T1000 (cell line): Measurements from ENCODE around the gene ZFPM1.

Experiments used
- DNase-seq: peaks from one replicate; lab custom pipeline; 2025; ENCODE audit warnings: mixed read lengths; lab: John Stamatoyannopoulos, UW

The ZFPM1 gene

DNA sequence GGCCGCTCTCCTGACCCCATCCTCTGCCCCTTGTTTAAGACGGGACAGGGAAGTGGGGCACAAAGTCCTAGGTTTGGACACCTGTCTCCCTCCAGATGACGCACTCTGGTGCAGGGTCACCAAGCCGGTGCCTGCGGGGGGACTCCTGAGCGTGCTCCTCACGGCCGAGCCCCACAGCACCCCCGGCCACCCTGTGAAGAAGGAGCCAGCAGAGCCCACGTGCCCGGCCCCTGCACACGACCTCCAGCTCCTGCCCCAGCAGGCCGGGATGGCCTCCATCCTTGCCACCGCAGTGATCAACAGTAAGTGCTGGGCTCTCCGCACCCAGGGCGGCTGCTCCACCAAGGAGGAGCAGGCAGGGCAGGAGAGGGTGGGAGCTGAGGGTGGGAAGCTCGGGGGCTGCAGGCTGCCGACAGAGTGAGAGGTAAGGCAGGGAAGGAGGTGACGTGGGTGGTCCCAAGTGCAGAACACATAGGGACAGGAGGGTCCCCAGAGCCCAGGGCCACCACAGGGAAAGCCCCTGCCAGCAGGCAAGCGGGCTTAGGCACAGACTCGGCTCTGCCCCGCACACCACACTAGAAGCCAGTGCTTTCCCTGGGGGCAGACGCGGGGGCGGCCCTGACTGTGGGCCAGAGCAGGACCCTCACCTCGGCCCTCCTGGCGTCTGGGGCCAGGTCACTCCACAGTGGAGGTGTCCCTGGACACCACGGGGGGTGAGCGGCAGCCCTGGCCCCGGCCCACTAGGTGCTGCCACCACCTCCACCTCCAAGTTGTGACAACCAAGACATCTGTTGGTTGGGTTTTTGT, 75.1 kb downstream of the ZFPM1 start:
- no peak for DNase-seq

DNA sequence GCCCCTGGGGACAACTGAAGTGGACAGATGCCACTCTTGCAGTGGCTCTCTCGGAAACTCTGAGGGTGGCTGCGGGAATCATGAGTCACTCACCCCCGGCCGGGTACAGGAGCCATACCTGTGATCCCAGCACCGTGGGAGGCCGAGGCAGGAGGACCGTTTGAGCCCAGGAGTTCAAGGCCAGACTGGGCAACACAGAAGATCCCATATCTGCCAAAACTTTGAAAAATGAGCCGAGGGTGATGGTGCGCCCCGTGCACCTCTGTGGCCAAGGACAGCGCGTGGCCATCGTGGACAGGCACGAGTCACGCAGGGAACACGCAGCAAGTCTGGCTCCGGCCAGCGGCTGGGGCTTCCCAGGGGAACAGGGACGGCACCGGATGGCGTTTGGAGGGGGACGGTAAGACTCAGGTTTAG, 75.8 kb downstream of the ZFPM1 start:
- DNase-seq = no peak

DNA sequence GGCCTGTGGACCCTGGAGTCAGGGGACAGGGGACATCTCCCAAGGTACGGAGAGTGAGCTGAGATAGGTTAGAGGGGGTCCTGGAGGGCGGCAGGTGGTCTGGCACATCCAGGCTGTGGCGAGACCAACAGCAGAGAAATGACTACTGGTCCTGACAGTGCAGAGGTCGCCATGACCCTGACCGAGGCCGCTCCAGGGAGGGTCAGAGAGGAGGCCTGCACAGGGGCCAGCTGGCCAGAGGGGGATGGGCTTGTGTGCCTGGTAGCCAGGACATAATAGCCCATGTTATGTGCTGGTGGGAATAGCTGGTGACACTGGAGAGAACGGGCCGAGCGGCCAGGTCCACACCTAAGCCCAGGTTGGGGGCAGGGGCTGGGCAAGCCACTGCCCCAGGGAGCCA, 76.5 kb downstream of the ZFPM1 start:
- DNase-seq = no peak

DNA sequence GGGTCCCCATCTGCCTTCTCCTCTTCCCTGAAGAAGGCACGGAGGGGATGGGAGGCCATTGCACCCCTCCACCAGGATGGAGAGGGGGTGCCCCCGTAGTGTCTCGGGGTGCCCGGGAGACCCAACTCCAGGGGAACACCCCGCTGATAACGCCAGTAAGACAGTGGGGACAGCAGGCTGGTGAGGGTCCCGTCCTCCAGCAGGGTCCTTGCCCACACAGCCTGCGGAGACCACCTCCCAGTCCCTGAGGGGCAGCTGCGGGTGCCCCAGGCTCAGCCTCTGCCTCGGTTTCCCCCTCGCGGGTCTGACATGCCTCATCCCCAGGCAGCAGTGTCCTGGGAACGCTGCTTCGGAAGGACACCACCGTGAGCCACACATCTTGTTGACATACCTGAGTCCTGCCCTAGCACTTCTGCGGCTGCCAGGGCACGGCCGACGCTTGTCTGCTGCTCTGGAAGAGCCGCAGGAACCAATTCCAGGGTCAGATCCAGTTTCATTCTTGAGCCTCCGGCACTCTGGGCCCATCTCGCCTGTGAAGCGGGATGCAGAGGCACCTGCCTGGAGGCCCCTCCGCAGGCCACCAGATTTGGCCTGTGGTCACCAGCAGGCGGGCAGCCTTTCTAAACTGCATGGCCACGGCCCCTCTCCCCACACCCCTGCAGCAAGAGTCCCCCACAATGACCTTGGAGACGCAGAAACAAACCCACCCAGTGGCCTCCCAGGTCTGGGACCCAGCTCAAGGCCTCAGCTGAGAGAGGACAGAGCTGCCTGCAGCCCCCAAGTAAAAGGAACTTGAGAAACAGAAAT, 77.2 kb downstream of the ZFPM1 start:
- no peak for DNase-seq

DNA sequence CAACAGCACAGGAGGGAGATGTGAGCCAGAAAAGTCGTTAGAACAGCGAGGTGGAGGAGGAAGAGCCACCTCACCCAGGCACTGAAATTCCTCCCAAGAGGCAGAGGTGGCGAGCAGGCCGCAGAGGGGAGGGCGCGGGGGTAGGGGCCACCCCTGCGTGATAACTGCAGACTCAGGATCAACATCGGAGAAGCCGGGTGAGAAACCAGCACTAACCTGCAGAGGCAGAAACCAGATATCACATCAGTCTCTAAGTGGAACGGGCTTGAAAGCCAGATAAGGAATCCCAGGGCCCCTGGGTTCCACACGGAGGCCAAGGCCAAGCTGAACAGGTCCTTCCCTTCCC, 77.8 kb downstream of the ZFPM1 start:
- no peak for DNase-seq

DNA sequence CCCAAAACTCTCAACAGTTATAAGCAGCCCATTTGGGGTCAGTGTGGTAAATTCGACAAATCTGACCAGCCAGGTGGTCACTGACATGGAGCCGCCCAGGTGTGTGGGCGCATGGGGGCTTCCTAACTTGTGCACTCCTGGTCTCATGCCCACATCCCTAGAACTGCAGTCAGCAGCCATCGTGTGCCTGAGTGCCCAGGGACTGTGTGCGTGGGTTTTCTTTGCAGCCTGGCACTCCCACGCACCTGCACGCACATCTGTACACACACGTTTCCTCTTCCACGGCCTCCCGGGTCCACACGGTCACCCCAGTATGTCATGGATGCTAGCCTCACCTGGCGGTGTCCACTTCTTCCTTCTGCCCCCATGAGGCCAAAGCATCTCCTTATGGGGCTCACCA, 78.3 kb downstream of the ZFPM1 start:
- DNase-seq = no peak

DNA sequence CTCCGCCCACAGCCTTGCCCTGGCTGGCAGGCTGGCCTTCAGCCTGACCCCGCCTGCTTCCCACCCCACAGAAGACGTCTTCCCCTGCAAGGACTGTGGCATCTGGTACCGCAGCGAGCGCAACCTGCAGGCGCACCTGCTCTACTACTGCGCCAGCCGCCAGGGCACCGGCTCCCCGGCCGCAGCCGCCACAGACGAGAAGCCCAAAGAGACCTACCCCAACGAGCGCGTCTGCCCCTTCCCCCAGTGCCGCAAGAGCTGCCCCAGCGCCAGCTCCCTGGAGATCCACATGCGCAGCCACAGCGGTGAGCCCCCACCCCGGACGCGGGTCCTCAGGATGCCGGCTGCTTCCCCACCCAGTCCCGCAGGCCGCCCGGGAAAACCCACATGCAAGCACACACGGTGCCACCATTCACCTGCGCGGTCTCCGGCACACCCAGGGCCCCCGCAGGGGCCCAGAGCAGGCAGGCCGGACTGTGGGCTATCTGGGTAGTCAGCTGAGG, 78.9 kb downstream of the ZFPM1 start:
- DNase-seq = no peak

DNA sequence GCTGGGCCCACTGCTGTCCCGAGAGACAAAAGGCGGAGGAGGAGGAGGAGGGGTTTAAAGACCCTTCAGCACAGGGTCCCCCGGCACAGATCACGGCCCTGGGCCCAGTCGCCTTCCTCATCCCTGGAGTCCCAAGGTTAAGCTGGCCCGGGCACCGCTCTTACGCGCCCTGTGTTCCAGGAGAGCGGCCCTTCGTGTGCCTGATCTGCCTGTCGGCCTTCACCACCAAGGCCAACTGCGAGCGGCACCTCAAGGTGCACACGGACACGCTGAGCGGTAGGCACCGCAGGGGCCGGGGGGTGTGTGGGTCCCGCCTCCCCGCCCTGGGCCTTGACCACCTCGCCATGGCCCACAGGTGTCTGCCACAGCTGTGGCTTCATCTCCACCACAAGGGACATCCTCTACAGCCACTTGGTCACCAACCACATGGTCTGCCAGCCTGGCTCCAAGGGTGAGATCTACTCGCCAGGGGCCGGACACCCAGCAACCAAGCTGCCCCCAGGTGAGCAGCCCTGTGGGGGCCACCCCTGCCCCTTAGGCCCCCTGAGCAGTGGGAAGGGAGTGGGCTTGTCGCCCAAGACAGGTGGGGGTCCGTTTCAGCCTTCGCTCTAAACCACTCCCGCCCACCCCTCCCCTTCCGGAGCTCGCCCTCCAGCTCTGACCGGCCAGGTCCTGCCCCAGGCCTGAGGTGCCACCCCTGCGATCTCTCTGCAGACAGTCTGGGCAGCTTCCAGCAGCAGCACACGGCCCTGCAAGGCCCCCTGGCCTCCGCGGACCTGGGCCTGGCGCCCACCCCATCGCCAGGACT, 79.6 kb downstream of the ZFPM1 start:
- no peak for DNase-seq

DNA sequence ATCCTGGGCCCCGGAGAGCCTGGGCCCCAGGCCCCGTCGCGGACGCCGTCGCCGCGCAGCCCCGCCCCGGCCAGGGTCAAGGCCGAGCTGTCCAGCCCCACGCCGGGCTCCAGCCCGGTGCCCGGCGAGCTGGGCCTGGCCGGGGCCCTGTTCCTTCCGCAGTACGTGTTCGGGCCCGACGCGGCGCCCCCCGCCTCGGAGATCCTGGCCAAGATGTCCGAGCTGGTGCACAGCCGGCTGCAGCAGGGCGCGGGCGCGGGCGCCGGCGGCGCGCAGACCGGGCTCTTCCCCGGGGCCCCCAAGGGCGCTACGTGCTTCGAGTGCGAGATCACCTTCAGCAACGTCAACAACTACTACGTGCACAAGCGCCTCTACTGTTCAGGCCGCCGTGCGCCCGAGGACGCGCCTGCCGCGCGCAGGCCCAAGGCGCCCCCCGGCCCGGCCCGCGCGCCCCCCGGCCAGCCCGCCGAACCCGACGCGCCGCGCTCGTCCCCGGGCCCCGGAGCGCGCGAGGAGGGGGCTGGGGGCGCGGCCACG, 80.4 kb downstream of the ZFPM1 start:
- no peak for DNase-seq

DNA sequence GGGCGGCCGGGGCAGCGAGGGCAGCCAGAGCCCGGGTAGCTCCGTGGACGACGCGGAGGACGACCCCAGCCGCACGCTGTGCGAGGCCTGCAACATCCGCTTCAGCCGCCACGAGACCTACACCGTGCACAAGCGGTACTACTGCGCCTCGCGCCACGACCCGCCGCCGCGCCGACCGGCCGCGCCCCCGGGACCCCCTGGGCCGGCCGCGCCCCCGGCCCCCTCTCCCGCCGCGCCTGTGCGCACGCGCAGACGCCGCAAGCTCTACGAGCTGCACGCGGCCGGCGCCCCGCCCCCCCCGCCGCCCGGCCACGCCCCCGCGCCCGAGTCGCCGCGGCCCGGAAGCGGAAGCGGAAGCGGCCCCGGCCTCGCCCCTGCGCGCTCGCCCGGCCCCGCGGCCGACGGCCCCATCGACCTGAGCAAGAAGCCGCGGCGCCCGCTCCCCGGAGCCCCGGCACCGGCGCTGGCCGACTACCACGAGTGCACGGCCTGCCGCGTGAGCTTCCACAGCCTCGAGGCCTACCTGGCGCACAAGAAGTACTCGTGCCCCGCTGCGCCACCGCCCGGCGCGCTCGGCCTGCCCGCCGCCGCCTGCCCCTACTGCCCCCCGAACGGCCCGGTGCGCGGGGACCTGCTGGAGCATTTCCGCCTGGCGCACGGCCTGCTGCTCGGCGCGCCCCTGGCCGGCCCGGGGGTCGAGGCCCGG, 81.0 kb downstream of the ZFPM1 start:
- DNase-seq = peak; percentile 40

DNA sequence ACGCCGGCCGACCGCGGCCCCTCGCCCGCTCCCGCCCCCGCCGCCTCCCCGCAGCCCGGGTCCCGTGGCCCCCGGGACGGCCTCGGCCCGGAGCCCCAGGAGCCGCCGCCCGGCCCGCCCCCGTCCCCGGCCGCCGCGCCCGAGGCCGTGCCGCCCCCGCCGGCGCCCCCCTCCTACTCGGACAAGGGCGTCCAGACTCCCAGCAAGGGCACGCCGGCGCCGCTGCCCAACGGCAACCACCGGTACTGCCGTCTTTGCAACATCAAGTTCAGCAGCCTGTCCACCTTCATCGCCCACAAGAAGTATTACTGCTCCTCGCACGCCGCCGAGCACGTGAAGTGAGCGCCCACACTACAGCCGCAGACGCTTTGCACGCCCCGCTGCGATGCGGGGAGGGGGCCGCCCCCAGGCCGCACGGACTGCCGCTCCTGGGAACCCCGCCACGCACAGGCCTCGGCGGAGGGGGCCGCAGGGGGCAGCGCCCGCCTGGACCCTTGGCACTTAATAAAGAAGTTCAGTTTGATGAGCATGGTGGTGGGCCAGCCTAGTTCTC, 81.6 kb downstream of the ZFPM1 start:
- DNase-seq = no peak

DNA sequence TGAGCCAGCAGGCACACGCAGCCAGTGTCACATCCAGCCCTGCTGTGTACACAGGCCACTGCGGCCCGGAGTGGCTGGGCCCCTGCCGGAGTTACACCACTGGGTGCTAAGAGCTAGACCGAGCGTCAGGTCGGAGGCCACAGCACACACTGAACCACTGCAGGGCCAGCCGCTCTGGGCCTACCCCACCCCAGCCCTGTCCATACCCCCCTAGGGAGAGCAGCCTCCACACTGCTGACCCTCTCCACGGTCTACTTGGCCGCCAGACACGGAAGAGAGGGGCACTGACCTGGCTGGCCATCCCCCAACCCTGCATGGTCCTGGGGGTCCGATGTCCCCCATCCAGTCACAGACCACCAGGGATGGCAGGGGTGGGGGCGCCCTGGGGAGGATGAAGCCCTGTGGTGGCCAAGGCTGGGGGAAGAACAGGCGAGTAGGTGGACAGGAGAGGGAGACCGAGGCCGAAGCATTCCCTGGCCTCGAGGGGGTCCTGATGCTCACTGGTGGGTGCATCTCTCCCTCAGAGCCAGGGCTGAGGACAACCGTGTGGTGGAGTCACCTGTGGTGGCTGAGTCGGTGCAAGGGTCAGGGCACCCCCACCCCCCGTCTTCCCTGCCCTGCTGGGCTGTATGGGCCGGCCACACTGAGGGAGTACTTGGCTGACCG, 82.2 kb downstream of the ZFPM1 start:
- DNase-seq = no peak

DNA sequence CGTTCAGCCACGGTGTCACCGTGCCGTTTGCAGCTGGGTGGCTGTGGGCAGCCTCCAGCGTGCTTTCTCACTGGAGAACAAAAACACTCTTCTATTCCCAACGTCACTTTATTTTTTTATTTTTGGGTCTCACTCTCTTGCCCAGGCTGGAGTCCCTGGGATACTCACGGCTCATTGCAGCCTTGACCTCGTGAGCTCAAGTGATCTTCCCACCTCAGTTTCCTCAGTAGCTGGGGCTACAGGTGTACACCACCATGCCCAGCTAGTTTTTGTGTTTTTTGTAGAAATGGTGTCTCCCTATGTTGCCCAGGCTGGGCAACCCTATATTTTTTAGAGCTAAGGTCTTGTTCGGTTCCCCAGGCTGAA, 82.8 kb downstream of the ZFPM1 start:
- no peak for DNase-seq

DNA sequence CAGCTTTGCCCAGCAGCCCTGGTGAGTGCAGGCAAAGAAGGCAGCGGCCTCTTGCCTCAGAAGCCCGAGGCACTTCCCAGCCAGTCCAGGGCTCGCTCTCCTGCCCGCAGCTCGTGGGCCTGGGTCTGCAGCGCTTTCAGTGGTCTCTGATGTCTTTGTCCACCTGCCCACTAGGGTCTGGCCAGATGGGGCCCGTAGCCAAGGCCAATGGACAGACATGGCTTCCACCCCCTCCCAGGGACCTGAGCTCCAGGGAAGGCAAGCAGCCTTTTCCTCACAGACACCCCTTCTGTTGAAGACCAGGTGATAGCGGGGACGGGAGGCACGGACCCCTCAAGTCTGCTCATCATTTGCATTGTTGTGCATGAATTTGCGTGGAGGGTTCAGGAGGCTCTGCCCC, 83.4 kb downstream of the ZFPM1 start:
- DNase-seq = no peak

DNA sequence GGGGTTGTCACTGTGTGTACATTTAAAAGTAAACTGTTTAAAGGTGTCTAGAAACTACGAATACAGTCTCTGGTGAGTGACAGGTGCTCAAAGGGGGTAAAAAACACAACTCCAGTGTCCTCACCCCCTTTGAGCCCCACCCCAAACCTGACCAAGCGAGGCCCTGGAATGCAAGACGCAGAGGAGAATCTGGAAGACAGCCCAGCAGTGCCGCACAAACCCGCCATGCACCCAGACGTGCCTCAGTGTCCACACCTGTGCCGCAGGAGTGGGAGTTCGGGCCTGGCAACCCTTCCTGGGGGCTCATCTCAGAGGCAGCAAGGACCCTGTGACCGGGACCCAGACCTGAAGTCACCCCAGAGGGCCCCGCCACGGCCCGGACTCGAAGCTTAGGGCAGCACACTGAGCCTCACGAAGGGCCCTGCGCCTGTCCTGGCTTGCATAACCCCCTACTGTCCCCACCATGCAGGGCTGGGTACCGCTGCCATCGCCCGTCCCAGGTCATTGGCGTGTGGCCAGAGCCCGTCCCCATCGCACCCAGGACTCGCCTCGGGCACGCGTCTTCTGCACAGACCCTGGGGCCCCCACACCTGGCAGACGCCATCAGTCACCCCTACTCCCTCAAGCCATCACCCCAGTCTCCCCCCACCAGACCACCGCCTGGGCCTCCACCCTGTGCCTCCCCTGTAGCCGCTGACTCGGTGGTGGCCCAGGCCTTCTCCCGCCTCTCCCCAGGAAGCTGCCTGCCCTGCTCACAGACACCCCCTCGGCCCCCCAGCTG, 84.1 kb downstream of the ZFPM1 start:
- no peak for DNase-seq

DNA sequence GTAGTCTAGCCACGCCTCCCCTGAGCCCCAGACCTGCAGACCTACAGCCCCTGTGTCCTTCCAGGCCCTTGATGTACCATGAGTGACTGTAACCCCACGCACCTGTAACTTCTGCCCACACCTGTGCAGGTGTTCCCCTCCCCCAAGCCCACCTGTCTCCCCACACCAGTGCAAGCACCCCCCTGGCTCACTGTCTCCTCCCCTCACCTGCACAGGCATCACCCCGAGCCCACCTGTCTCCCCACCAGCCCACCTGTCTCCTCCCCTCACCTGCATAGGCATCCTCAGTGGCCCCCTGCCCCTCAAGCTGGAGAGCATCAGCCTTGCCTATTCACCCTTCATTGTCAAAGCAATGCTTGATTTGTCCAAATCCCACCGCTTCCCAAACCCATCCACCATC, 84.8 kb downstream of the ZFPM1 start:
- no peak for DNase-seq

DNA sequence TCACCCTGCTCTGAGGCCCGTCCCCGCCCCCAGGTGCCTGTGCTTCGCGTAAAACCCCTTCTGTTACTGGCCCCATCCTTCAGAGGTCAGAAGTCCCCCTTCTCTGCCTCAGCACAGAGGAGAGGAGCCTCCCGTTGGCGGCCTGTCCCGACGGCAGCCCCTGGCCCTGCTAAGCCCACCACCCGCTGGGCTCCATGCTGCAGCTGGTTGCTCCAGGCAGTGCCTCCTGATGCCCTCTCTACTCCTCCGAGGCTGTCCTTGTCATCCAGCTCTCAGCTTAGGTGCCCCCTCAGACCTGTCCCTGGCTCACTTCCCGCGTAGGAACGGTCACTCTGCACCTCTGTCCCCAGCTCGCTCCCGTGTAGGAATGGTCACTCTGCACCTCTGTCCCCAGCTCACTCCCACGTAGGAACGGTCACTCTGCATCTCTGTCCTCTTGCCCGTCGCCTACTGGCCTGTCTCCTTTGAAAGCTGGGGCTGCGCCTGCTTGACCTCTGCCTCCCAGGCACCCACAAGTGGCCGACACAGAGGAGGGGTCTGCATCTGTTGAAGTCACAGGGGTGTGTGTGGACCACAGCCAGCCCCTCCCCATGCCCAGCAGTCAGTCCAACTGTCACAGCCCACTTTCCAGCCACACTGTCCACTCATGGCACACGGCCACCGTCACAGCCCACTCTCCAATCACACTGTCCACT, 85.4 kb downstream of the ZFPM1 start:
- DNase-seq = no peak

DNA sequence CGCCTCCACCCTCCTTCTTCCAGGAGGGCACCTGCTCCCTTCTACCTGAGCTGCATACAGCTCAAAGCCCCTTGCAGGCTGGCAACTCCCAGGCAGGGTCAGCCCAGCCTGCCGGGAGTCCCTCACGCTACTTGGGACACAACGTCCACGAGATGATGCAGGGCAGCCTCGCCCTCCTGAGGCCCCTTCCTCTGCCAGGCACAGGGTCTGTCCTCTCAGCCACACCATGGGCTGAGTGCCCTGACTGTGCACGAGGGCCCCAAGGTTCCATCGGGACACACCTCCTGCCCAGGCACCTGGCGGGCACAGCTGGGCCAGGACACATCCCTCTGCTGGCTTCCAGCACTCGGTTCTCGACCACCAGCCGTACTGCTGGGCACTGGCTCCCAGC, 86.2 kb downstream of the ZFPM1 start:
- DNase-seq = no peak

DNA sequence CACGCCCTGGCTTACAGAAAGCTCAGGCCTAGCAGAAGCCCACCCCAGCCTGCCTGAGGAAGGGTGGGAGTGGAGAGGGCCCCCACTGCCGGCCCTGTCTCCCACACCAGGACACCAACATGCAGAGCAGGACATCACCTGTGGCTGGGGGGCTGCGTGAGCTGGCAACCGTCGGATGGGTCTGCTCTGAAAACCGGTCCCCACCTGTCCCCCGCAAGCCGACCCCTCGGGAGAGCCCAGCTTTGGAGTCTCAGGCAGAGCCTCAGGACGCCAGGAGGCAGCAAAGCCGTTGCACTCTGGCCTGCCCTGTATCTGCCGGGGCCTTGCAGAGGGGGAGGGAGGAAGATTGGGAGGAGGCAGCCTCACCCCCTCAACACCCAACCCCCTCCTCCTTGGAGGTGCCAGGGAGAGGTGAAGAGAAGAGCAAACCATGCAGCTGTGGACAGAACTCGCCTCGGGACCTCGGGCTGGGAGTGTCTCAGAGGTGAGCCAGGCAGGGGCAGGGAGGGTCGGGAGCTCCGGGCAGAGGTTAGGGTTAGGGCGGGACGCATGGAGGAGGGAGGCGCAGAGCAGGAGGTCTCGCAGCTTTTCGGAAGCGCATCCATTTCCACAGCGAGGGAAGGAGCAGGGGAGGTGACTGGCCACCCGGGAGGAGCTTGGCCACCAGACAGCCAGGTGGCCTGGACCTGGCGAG, 86.7 kb downstream of the ZFPM1 start:
- no peak for DNase-seq
